GM21723 (cell line): ENCODE data around the gene DCAF15.

Experiments
- ATAC-seq: cut with Tn5 transposase; IDR thresholded peaks from one replicate; pipeline ENCODE4 v1.9.1; 2021; ENCODE audit warnings: mild to moderate bottlenecking, moderate library complexity; ENCODE audit not compliant: unreplicated experiment

DCAF15 gene

GRCh38 chr19:13974073-13974472 lies 21.8 kb downstream of the DCAF15 start:
- ATAC-seq = no peak

DNA sequence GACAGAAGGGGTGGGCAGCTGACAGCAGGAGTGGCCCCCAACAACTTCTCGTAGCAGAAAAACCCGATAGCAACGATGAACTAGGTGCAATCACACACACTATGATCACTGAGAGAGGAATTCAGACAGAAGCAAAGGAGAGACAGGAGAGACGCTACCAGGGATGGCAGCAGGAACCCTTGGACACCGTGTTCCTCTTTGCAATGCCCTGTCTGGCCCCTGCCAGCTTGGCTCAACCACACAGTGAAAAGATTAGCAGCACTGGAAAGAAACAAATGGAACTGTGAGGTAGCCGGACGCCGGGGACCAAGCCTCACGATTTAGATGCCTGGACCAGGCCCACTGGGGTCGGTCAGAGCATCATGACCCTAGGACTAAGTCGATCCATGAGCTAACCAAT lies 23.6 kb downstream of the DCAF15 start:
- ATAC-seq = no peak

DNA sequence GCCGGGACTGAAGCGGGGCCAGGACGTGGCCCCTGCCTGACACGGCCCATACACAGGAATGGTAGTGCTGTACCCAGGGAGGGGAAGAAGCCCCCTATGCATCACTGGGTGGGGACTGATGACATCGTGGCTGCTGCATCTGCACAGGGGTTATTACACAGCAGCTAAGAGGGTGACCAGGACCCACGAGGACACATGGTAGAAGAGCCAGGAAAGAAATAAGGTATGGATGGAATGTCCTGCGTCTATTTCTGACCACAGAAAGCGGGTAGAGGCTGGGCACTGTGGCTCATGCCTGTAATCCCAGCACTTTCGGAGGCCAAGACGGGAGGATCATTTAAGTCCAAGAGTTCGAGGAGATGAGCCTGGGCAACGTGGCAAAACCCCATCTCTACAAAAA lies 24.1 kb downstream of the DCAF15 start:
- no peak for ATAC-seq

DNA sequence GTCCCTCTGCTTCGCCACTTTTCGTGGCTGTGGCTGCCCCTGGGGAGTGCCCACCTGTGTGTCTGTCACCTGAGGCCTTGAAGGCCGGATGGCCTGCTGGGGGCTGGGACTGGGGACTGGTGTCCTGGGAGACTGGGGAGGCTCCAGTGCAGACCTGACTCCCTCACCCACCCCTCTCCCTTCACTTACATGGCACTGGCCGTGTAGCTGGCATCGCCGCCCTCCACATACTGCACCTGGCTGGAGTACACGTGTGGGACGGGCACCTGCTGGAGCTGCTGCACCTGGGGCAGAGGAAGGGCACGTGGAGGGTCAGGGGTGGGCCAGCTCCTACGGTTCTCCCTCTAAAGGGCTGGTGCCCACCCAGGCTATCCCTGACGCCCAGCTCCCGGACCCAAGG lies 25.5 kb downstream of the DCAF15 start:
- ATAC-seq = no peak

GRCh38 chr19:13978351-13979243 lies 26.3 kb downstream of the DCAF15 start:
- ATAC-seq = no peak

DNA sequence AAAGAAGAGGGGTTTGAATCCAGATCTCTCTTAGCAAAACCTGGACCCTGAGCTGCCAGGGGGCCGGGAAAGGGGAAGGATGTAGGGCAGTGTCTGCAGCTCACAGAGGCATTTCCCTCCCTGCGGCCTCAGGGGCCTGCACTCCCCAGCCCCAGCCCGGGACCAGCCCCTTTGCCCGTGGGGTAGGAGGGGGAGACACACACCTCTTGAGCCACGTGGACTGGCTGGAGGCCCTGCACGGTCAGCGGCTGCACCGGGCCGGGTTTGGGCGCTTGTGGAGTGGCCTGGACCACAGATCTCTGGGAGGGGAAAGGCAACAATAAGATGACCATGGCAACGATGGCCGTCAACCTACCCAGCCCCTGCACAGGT lies 26.9 kb downstream of the DCAF15 start:
- ATAC-seq = no peak

DNA sequence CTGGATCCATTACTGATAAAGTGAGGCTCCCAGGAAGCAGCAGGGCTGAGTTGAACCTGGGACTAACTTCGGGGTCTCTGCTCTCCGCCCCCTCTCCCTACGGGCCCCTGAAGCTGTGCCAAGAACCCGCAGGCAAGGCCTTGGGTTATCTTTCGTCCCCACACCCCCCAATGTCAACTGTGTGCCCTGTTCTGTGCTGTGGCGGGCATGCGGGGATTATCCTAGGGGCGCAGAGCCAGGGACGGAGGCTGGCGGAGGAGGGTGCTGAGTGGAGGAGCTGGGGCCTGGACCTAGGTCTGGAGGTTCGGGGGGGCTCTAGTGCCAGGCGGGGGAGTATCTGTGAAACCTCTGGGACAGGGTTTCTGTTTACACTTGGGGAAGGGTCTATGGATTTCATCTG lies 27.4 kb downstream of the DCAF15 start:
- no peak for ATAC-seq

GRCh38 chr19:13980340-13980739 lies 28.0 kb downstream of the DCAF15 start:
- ATAC-seq = no peak

DNA sequence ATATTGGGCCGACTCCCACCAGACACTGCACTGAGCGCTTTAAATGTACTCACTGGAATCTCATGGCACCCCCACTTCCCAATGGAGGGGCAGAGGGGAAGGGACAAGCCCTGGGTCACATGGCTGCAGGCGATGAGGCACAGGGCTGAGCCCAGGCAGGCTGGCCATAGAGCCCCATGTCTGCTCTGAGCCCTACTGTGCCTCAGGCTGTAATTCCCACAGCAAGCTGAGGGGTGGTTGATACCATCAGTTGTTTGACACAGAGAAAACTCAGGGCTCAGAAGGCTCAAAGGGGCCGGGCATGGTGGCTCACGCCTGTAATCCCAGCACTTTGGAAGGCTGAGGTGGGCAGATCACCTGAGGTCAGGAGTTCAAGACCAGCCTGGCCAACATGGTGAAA lies 28.7 kb downstream of the DCAF15 start:
- ATAC-seq = no peak

DNA sequence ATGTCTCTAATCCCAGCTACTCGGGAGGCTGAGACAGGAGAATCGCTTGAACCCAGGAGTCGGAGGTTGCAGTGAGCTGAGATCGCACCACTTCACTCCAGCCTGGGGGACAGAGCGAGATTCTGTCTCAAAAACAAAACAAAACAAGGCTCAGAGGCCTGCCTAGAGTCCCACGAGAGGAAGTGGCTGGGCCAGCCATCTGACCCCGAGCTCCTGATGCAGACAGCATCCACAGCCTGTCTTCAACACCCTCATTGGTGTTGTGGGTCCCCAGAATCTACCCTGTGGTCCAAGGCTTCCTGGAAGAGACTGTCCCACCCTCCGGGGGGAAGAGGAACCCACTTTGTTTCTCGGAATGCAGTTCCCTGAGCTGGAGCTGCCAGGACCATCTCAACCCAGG lies 29.2 kb downstream of the DCAF15 start:
- ATAC-seq = no peak

GRCh38 chr19:13981988-13982501 lies 29.7 kb downstream of the DCAF15 start:
- ATAC-seq = no peak

DNA sequence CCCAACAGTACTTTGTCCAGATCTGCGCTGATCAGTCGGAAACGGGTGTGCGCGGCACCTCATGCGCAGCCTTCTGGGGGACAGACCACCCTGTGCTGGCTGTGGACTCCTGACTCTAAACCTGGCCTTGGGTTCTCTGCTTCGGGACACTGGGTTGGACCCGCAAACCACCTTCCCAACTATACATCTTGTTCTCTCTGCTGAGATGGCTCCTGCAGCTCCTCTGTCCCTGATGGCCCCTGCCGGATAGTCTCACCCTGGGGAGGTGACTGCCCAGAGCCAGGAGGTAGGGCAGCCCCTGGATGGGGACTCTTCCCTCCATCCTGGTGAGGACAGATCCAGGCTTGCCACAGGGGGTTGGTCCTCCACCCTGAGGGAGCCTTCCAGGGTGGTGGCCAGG lies 30.5 kb downstream of the DCAF15 start:
- no peak for ATAC-seq

GRCh38 chr19:13983213-13983889 lies 31.0 kb downstream of the DCAF15 start:
- no peak for ATAC-seq

DNA sequence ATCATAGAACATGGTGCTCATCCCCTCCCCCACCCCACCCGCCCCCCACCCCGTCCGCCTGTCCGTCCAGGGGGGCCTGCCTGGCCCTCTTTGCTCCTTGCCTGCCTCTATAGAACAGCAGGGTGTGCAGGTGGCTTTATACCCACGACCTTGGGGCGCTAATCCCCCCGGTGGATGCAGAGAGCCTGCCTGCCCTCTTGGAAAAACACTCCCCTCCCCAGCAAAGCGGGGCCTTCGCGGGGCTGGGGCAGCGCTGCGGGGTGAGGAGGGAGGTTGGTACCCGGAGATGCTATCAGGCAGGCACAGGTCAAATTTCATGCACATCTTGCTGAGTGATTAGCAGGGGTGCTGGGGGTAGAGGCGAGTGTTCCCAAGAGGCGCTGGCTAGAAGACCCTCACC lies 31.9 kb downstream of the DCAF15 start:
- ATAC-seq = no peak

DNA sequence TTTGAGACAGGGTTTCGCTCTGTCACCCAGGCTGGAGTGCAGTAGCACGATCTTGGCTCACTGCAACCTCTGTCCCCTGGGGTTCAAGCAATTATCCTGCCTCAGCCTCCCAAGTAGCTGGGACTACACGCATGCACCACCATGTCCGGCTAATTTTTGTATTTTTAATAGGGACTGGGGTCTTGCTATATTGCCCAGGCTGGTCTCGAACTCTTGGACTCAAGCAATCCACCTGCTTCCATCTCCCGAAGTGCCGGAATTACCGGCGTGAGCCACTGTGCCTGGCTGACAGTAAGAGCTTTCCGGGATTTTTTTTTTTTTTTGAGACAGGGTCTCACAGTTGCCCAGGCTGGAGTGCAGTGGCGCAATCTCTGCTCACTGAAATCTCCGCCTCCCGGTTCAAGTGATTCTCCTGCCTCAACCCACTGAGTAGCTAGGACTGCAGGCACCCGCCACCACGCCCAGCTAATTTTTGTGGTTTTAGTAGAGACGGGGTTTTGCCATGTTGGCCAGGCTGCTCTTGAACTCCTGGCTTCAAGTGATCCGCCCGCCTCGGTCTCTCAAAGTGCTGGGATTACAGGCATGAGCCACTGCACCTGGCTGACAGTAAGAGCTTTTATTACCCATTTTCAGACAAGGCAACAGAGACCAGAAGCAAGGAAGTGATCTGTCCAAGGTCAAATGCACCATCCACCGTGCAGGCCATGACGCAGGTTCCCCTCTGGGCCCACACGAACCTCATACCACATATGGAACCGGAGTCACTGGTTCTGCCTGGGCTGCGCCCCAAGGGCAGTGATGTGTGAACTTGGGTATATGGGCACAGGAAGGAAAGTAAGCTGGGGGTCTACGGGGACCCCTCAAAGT lies 32.8 kb downstream of the DCAF15 start:
- ATAC-seq = no peak

DNA sequence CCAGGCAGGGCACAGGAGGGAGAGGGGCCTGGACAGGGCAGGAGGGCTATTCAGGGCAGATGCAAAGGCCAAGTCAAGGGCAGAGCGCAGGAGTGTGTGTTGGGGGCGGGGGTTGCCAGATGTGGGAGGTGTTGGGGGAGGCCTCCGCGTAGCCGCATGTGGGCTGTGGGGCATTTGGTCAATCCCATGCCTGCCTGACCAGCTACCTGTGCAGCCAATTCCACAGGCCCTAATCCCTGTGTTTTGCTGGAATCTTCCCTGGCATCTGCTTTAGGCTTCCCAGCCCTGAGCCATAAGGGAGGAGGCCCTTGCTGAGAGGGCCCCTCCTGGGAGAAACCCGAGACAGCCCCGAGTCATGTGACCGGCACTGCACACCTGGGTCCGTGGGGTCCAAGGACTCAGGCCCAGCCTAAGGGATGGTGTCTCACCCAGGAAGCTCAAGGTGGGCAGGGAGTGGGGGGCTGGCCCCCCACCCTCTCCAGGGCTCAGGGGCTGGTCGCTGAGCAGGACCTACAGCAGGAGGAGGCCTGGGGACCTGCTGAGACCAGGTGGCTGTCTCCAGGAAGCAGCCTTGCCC lies 33.5 kb downstream of the DCAF15 start:
- peak; percentile 8 for ATAC-seq

GRCh38 chr19:13986348-13986904 lies 34.1 kb downstream of the DCAF15 start:
- peak; percentile 77 for ATAC-seq

DNA sequence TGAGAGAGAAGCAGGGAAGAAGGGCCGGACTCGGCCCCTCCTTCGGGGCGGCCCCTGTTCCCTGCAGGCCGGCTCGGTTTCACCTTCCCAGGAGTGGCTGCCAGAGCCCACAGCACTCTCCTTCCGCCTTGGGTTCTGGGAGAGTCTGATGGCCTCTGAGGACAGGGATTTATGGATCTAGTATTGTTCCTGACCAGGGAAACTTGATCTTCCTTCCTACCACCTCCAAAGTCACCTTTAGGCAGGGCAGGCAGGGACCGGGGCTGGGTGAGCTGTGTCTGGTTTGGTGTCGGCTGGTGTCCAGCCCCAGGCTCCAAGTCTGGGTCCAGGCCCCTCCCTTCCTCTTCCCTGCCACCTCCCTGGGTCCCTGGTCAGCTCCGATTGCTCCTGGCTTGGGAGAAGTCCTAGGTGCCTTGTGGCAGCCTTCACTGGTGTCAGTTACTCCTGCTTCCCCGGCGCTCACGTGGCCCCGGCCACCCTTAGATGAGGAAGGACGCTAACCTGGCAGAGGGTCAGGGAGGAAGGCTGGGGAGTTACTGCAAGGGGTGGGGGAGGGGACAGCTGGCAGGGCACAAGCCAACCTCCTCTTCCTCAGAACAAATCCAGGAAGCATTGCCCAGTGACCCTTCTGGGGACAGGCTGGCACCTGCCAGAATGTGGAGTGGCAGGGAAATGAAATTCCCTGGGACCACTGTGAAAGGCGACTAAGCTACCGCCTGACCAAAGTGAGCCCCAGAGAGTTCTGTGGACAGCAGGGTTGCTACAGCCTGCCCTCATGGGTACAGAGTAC lies 35.0 kb downstream of the DCAF15 start:
- ATAC-seq = no peak

- ATAC-seq = no peak
Observed at GRCh38 chr19:13989487-13989886, 37.2 kb downstream of the DCAF15 start.

DNA sequence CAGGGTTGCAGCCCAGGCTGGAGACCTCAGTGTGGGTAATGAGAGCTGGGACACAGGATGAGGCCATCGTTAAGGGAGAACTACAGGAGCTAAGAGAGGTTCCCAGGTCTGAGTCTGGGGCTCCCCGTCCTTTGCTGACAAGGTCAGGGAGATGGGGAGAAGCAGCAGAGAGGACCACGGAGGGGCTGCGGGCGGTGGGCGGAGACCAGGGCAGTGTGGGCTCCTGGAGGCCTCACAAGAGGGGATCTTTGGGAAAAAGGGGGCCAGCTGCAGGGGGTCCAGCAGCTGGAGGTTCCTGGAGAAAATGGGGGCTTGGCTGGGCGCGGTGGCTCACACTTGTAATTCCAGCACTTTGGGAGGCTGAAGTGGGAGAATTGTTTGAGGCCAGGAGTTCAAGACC lies 37.8 kb downstream of the DCAF15 start:
- ATAC-seq = no peak
